ENCODE results near the gene PPP2R2D. TPM values are rescaled to one million over a fixed set of nuclear protein-coding genes. Genes with fewer than 3 reads are reported as not detected.

The PPP2R2D gene
- total RNA-seq, 1 experiment from 2014 or later = 35.1 TPM

DNA sequence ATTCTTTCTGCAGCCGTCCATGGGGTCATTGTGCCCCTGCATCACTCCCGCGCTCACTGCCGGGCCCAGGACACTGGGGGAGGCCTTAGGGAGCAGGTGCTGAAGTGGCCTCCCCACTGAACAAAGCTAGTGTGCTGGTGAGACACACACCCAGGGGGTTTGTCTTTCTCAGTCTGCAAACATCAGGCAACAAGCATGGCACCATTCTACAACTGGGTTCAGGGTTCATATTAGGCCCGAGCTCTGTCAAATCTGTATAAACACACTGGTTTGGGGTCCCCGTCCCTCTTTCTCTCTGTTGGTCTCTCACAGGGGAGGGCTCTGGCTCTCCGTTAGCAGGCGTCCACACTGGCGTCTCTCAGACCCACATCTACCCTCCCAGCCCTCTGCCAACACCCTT, 11.1 kb upstream of the PPP2R2D start:
- no peaks in the 10 kb centered on the region for H4K20me1 ChIP-seq (ENCODE audit: control insufficient read depth, insufficient read depth, insufficient read length)
- no peaks in the 10 kb centered on the region for H3K9me3 Mint-ChIP-seq
- no peak overlapping the region for H3K27ac ChIP-seq (ENCODE audit: insufficient read length, low read depth, low read length)
- no peaks in the 10 kb centered on the region for H3K27me3 ChIP-seq (ENCODE audit: insufficient read depth, low read length)
- H3K79me2 ChIP-seq (ENCODE audit: insufficient read depth, low read length) = no peaks in the 10 kb centered on the region
- H2AK5ac ChIP-seq (ENCODE audit: insufficient read length, low read length) = no peak overlapping the region
- H2BK20ac ChIP-seq (ENCODE audit: low read depth, low read length, poor library complexity, severe bottlenecking) = no peak overlapping the region
- no peak overlapping the region for H2AFZ ChIP-seq (ENCODE audit: low read length)
- H3K27me3 Mint-ChIP-seq (ENCODE audit: low read depth) = peaks cover 16% of the 10 kb centered on the region
- no peak overlapping the region for H2BK12ac ChIP-seq (ENCODE audit: insufficient read length, low read depth, low read length)
- H2BK120ac ChIP-seq (ENCODE audit: low read depth, low read length, poor library complexity, severe bottlenecking) = no peak overlapping the region
- H2BK5ac ChIP-seq (ENCODE audit: insufficient read length, low read length) = no peak overlapping the region
- H3K36me3 Mint-ChIP-seq (ENCODE audit: insufficient read depth in 1 of 3, low read depth in 3 of 3) = no peaks in the 10 kb centered on the region
- H2BK15ac ChIP-seq (ENCODE audit: low read depth, low read length) = no peak overlapping the region
- no peaks in the 10 kb centered on the region for H3K79me1 ChIP-seq (ENCODE audit: insufficient read depth, low read depth, low read length, poor library complexity, severe bottlenecking)
- H3K23ac ChIP-seq (ENCODE audit: insufficient read length, low read depth, low read length) = no peak overlapping the region
- no CpG with 5 or more reads among the region's 9 CpGs for WGBS (ENCODE audit: extremely low coverage, insufficient read length, low lambda C conversion rate)
- no peaks in the 10 kb centered on the region for H3K4me1 ChIP-seq (ENCODE audit: insufficient read depth, low read length)
- no peak overlapping the region for H3K18ac ChIP-seq (ENCODE audit: insufficient read length, low read depth, low read length)
- H3K23me2 ChIP-seq (ENCODE audit: insufficient read length, low read depth, low read length, poor library complexity, severe bottlenecking) = no peaks in the 10 kb centered on the region
- no peak overlapping the region for H4K8ac ChIP-seq (replicated peaks; ENCODE audit: insufficient read length, low read depth, low read length)
- H4K91ac ChIP-seq (ENCODE audit: insufficient read length, low read depth, low read length) = no peak overlapping the region
- no peak overlapping the region for H3K56ac ChIP-seq (ENCODE audit: insufficient read length, low read depth, low read length)
- H3K27ac Mint-ChIP-seq = no peak overlapping the region
- no peak overlapping the region for H3T11ph ChIP-seq (ENCODE audit: low read length)
- H4K5ac ChIP-seq (ENCODE audit: insufficient read length, low read depth, low read length) = no peak overlapping the region
- H3K9ac ChIP-seq (ENCODE audit: extremely low read depth, insufficient read length, low read length) = no peak overlapping the region
- no peak overlapping the region for H3K14ac ChIP-seq (ENCODE audit: insufficient read depth, low read length)
- no peak for DNase-seq
- TF ChIP-seq, protein P1, sequence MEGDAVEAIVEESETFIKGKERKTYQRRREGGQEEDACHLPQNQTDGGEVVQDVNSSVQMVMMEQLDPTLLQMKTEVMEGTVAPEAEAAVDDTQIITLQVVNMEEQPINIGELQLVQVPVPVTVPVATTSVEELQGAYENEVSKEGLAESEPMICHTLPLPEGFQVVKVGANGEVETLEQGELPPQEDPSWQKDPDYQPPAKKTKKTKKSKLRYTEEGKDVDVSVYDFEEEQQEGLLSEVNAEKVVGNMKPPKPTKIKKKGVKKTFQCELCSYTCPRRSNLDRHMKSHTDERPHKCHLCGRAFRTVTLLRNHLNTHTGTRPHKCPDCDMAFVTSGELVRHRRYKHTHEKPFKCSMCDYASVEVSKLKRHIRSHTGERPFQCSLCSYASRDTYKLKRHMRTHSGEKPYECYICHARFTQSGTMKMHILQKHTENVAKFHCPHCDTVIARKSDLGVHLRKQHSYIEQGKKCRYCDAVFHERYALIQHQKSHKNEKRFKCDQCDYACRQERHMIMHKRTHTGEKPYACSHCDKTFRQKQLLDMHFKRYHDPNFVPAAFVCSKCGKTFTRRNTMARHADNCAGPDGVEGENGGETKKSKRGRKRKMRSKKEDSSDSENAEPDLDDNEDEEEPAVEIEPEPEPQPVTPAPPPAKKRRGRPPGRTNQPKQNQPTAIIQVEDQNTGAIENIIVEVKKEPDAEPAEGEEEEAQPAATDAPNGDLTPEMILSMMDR (conservative IDR thresholded peaks at IDR 0.05) = no peak
- no peak overlapping the region for H3K4me2 ChIP-seq (ENCODE audit: insufficient read depth, insufficient read length, low read length)
- H3K4me3 Mint-ChIP-seq = no peak overlapping the region
- H3K4me1 Mint-ChIP-seq = peaks cover 3 to 5% of the 10 kb centered on the region in 2 experiments; a peak in 3 of 4 replicates
- no peak overlapping the region for H3K4ac ChIP-seq (ENCODE audit: low read depth, low read length)
- no peaks in the 10 kb centered on the region for H3K9me3 ChIP-seq (ENCODE audit: control insufficient read depth, low read depth, low read length)
